MG63 (cell line): Measurements from ENCODE around the gene DLG1. TPM values are rescaled to one million over a fixed set of nuclear protein-coding genes. Genes with fewer than 3 reads are reported as not detected.
"Not testable (repeated sequence)": the region's sequence is repeated elsewhere in the genome, so short reads cannot be mapped to it uniquely, and the experiment has no call there.

Experiments
- DNase-seq: peaks from one replicate; pipeline ENCODE4 v3.0.0-alpha.2; 2020
- H3K27me3 ChIP-seq: fragments of 250-450 bp; sonication (Bioruptor Pico); 2 replicates; pipeline ENCODE4 v1.5.1; 2020; ENCODE audit warnings: mild to moderate bottlenecking, moderate library complexity
- H3K36me3 ChIP-seq: fragments of 250-450 bp; sonication (Bioruptor Pico); 2 replicates; pipeline ENCODE4 v1.5.1; 2020; ENCODE audit warnings: mild to moderate bottlenecking, moderate library complexity
- H3K4me3 ChIP-seq: fragments of 250-450 bp; sonication (Bioruptor Pico); 2 replicates; pipeline ENCODE4 v1.5.1; 2020; ENCODE audit warnings: mild to moderate bottlenecking, moderate library complexity
- H3K9me3 ChIP-seq: fragments of 250-450 bp; sonication (Bioruptor Pico); 2 replicates; pipeline ENCODE4 v1.5.1; 2020; ENCODE audit warnings: mild to moderate bottlenecking, moderate library complexity
- total RNA-seq: library from RNA; depleted of rRNA; stranded (reverse); fragments of >200 nt; shearing (Covaris generic); gene quantifications from 2 replicates; pipeline ENCODE4 v1.2.3, GENCODE V29; 2014; ENCODE audit warnings: low replicate concordance

Gene DLG1
- total RNA-seq, 1 experiment from 2014 or later: 21.3 TPM

GRCh38 chr3:197298945-197299854, 788 bp upstream of the DLG1 start:
- Histone ChIP-seq H3K27me3 (no peaks in the 10 kb centered on the region), H3K9me3 (no peaks in the 10 kb centered on the region), H3K36me3 (peaks cover 29% of the 10 kb centered on the region), H3K4me3 (peak overlapping the region; percentile 89)
- DNase-seq: no peak

- peak; percentile 95 for DNase-seq
- no peaks in the 10 kb centered on the region for H3K9me3 ChIP-seq
These were observed 704 bp downstream of the DLG1 start for GRCh38 chr3:197297476-197298340.

GRCh38 chr3:197297002-197297401, 1.4 kb downstream of the DLG1 start:
- H3K4me3 ChIP-seq: peak overlapping the region; percentile 89
- no peaks in the 10 kb centered on the region for H3K27me3 ChIP-seq
- peaks cover 49% of the 10 kb centered on the region for H3K36me3 ChIP-seq
- no peak for DNase-seq
- H3K9me3 ChIP-seq: no peaks in the 10 kb centered on the region

More at GRCh38 chr3:197297476-197298340, 704 bp downstream of the DLG1 start:
- H3K27me3 ChIP-seq: no peaks in the 10 kb centered on the region
- peaks cover 42% of the 10 kb centered on the region for H3K36me3 ChIP-seq
- H3K4me3 ChIP-seq: peak overlapping the region; percentile 89

GRCh38 chr3:197296545-197296944, 1.9 kb downstream of the DLG1 start:
- Histone ChIP-seq H3K36me3 (peaks cover 54% of the 10 kb centered on the region), H3K27me3 (no peaks in the 10 kb centered on the region), H3K4me3 (peak overlapping the region; percentile 89), H3K9me3 (no peaks in the 10 kb centered on the region)
- DNase-seq: no peak

- no peak for DNase-seq
- H3K4me3 ChIP-seq: peak overlapping the region; percentile 89
These were observed 2.5 kb downstream of the DLG1 start for GRCh38 chr3:197295871-197296270.

GRCh38 chr3:197293605-197294237, 4.7 kb downstream of the DLG1 start:
- H3K36me3 ChIP-seq: peaks cover 80% of the 10 kb centered on the region
- no peaks in the 10 kb centered on the region for H3K9me3 ChIP-seq
- H3K4me3 ChIP-seq: no peak overlapping the region
- DNase-seq: no peak
- H3K27me3 ChIP-seq: no peaks in the 10 kb centered on the region

More at GRCh38 chr3:197295871-197296270, 2.5 kb downstream of the DLG1 start:
- Histone ChIP-seq H3K9me3 (no peaks in the 10 kb centered on the region), H3K27me3 (no peaks in the 10 kb centered on the region), H3K36me3 (peaks cover 61% of the 10 kb centered on the region)

GRCh38 chr3:197292648-197293047, 5.8 kb downstream of the DLG1 start:
- DNase-seq: no peak
- H3K27me3 ChIP-seq: no peaks in the 10 kb centered on the region
- peaks cover 87% of the 10 kb centered on the region for H3K36me3 ChIP-seq
- no peaks in the 10 kb centered on the region for H3K9me3 ChIP-seq
- H3K4me3 ChIP-seq: no peak overlapping the region

- H3K36me3 ChIP-seq: peaks cover 91% of the 10 kb centered on the region
These were observed 6.2 kb downstream of the DLG1 start for GRCh38 chr3:197292083-197292646.

GRCh38 chr3:197289726-197290125, 8.7 kb downstream of the DLG1 start:
- H3K36me3 ChIP-seq: peaks cover 88% of the 10 kb centered on the region
- H3K9me3 ChIP-seq: no peaks in the 10 kb centered on the region
- H3K4me3 ChIP-seq: no peak overlapping the region
- no peak for DNase-seq
- H3K27me3 ChIP-seq: no peaks in the 10 kb centered on the region

More at GRCh38 chr3:197292083-197292646, 6.2 kb downstream of the DLG1 start:
- Histone ChIP-seq H3K4me3 (no peak overlapping the region), H3K27me3 (no peaks in the 10 kb centered on the region), H3K9me3 (no peaks in the 10 kb centered on the region)
- no peak for DNase-seq

- Histone ChIP-seq H3K36me3 (peaks cover 90% of the 10 kb centered on the region), H3K9me3 (no peaks in the 10 kb centered on the region), H3K4me3 (no peak overlapping the region), H3K27me3 (no peaks in the 10 kb centered on the region)
- no peak for DNase-seq
These were observed 11.7 kb downstream of the DLG1 start for GRCh38 chr3:197286678-197287077.

GRCh38 chr3:197285557-197285956, 12.9 kb downstream of the DLG1 start:
- DNase-seq: no peak
- no peaks in the 10 kb centered on the region for H3K9me3 ChIP-seq
- no peak overlapping the region for H3K4me3 ChIP-seq
- no peaks in the 10 kb centered on the region for H3K27me3 ChIP-seq
- peaks cover 92% of the 10 kb centered on the region for H3K36me3 ChIP-seq

- Histone ChIP-seq H3K36me3 (peaks cover 90% of the 10 kb centered on the region), H3K27me3 (no peaks in the 10 kb centered on the region), H3K9me3 (no peaks in the 10 kb centered on the region), H3K4me3 (no peak overlapping the region)
- no peak for DNase-seq
These were observed 15.4 kb downstream of the DLG1 start for GRCh38 chr3:197283045-197283444.

- Histone ChIP-seq H3K27me3 (no peaks in the 10 kb centered on the region), H3K4me3 (no peak overlapping the region), H3K36me3 (peaks cover 86% of the 10 kb centered on the region), H3K9me3 (no peaks in the 10 kb centered on the region)
- DNase-seq: no peak
These were observed 16.6 kb downstream of the DLG1 start for GRCh38 chr3:197281849-197282248.

- H3K36me3 ChIP-seq: peaks cover 84% of the 10 kb centered on the region
- DNase-seq: no peak
- H3K27me3 ChIP-seq: no peaks in the 10 kb centered on the region
These were observed 18.3 kb downstream of the DLG1 start for GRCh38 chr3:197280156-197280555.

GRCh38 chr3:197278933-197279332, 19.5 kb downstream of the DLG1 start:
- Histone ChIP-seq H3K4me3 (no peak overlapping the region), H3K36me3 (peaks cover 84% of the 10 kb centered on the region), H3K27me3 (no peaks in the 10 kb centered on the region), H3K9me3 (no peaks in the 10 kb centered on the region)
- no peak for DNase-seq

More at GRCh38 chr3:197280156-197280555, 18.3 kb downstream of the DLG1 start:
- Histone ChIP-seq H3K9me3 (no peaks in the 10 kb centered on the region), H3K4me3 (no peak overlapping the region)

GRCh38 chr3:197276808-197277207, 21.6 kb downstream of the DLG1 start:
- H3K36me3 ChIP-seq: peaks cover 73% of the 10 kb centered on the region
- not testable (repeated sequence) for DNase-seq

More at GRCh38 chr3:197276808-197277207, 21.6 kb downstream of the DLG1 start:
- not testable (repeated sequence) for H3K4me3 ChIP-seq, H3K27me3 ChIP-seq, H3K9me3 ChIP-seq
